Panc1 (cell line): ENCODE data around the gene LIPF. TPM values are rescaled to one million over a fixed set of nuclear protein-coding genes. Genes with fewer than 3 reads are reported as not detected.
A peak's percentile ranks its signal among the peaks of the same experiment; 100 is the strongest.
"Not testable (repeated sequence)": the region's sequence is repeated elsewhere in the genome, so short reads cannot be mapped to it uniquely, and the experiment has no call there.

ENCODE experiments used
- ATAC-seq: fragments of 200-7000 bp; cut with Tn5 transposase; 2 replicates; pipeline ENCODE4 v1.9.1; 2020; ENCODE audit warnings: mild to moderate bottlenecking, moderate library complexity
- BruUV-seq: library from RNA; stranded (reverse); fragments of 400-500 nt; replicated peaks from 2 replicates; lab custom pipeline; 2021; lab: Mats Ljungman, UMichigan
- CTCF ChIA-PET: fragments of 300-600 bp; sonication (Branson Sonifier 250); formaldehyde crosslinking; loops from one replicate; lab custom pipeline; 2022; ENCODE audit warnings: antibody characterized with exemption; lab: Charles Lee
- POLR2A ChIA-PET: fragments of 300-600 bp; sonication (Branson Sonifier 250); formaldehyde crosslinking; loops from one replicate; lab custom pipeline; 2022; ENCODE audit warnings: antibody characterized with exemption; lab: Charles Lee
- DNase-seq: peaks from one replicate; pipeline ENCODE4 v3.0.0-alpha.2; 2010; ENCODE audit warnings: low read depth, low spot score
- H3K27ac ChIP-seq: 2 replicates; pipeline ENCODE4 v1.5.1; 2011; ENCODE audit warnings: mild to moderate bottlenecking, low read length, inconsistent platforms
- H3K27me3 ChIP-seq: fragments of 200-500 bp; sonication (Bioruptor generic); 2 replicates; pipeline ENCODE4 v1.6.0; 2014; ENCODE audit warnings: low read length, inconsistent platforms; ENCODE audit not compliant: control insufficient read depth, insufficient read depth
- H3K36me3 ChIP-seq: fragments of 200-500 bp; sonication (Bioruptor generic); 2 replicates; pipeline ENCODE4 v1.5.1; 2014; ENCODE audit warnings: inconsistent platforms, mild to moderate bottlenecking, low read length, moderate library complexity; ENCODE audit not compliant: control insufficient read depth, insufficient read depth
- H3K4me1 ChIP-seq: 2 replicates; pipeline ENCODE4 v1.5.1; 2011; ENCODE audit warnings: inconsistent platforms, mild to moderate bottlenecking, low read length, moderate library complexity; ENCODE audit not compliant: control insufficient read depth, insufficient read depth
- H3K4me3 ChIP-seq, 2 experiments: 2 replicates each; pipeline ENCODE4 v1.5.1; 2011 to 2012; ENCODE audit warnings: low read depth in 2 of 2, low read length in 2 of 2, mild to moderate bottlenecking in 2 of 2, inconsistent platforms in 1 of 2, moderate library complexity in 1 of 2
- H3K9me3 ChIP-seq: fragments of 200-500 bp; sonication (Bioruptor generic); 2 replicates; pipeline ENCODE4 v1.5.1; 2014; ENCODE audit warnings: low read depth, mild to moderate bottlenecking, inconsistent platforms, low read length, moderate library complexity; ENCODE audit not compliant: control insufficient read depth, insufficient read depth
- CTCF ChIP-seq: fragments of 450-650 bp; IDR thresholded peaks from 2 replicates; pipeline ENCODE4 v1.5.1; 2017; ENCODE audit warnings: mild to moderate bottlenecking
- POLR2AphosphoS5 ChIP-seq: IDR thresholded peaks from 2 replicates; pipeline ENCODE4 v1.6.1; 2012; ENCODE audit warnings: mild to moderate bottlenecking, low read depth, low read length, moderate library complexity
- REST ChIP-seq, 2 experiments: IDR thresholded peaks; 2 replicates each; pipeline ENCODE4 v1.6.1; 2011 to 2012; ENCODE audit warnings: low read depth in 2 of 2, control low read depth in 1 of 2, low read length in 1 of 2, mild to moderate bottlenecking in 1 of 2, moderate library complexity in 1 of 2; ENCODE audit not compliant: insufficient read depth in 1 of 2
- SIN3A ChIP-seq: IDR thresholded peaks from 2 replicates; pipeline ENCODE4 v1.6.1; 2012; ENCODE audit warnings: low read depth, mild to moderate bottlenecking, low read length, moderate library complexity, borderline replicate concordance; ENCODE audit not compliant: insufficient read depth
- TCF7L2 ChIP-seq: IDR thresholded peaks from 2 replicates; pipeline ENCODE4 v1.6.1; 2011; ENCODE audit warnings: mild to moderate bottlenecking, low read depth, low read length, inconsistent platforms
- in situ Hi-C: cut with HindIII; loops from 2 replicates; pipeline ENCODE4 v1.10.0; 2016; ENCODE audit warnings: low sequenced_read_pairs, low pct_unique_long_range_greater_than_20kb
- intact Hi-C: fragments of 100-400 bp; cut with micrococcal nuclease; formaldehyde crosslinking; loops from one replicate; pipeline ENCODE4 v1.10.0; 2022; ENCODE audit not compliant: unreplicated experiment
- total RNA-seq: library from RNA; stranded (reverse); gene quantifications from one replicate; pipeline ENCODE4 v1.2.1, GENCODE V29; 2021; ENCODE audit not compliant: unreplicated experiment

The LIPF gene
- total RNA-seq, 1 experiment from 2014 or later = not detected

DNA sequence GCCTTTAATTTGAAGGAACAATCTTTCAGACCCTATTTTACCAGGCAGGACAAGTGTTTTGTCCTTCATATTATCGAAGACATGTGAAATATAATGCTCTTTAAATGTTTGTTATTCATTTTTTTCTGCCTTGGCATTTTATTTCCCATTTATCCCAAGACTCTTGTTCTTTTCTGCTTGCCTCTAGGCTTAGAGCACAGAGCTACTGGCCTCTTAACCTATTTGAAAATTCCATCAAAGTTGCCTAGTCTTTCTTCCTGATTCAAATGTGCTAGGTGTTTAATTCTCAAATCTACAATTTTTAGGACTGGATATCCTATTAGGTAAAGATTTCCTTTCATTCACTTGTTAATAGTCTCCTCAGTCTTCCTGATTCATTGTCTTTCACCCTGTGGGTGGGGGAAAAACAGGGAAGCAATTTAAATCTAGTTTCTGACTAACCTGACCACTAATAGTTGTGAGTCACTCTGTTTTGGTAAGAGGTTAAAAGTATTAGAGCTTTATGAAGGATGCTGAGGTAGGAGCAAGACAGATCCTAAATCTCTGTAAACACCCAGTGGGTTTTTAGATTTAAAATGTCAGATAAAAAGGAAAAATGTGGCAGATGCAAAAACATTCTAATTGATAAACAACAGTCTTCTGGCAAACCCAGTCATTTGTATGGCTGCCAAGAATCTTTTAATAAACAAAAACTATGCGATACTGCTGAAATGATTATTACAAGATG lies 43.4 kb downstream of the LIPF start:
- POLR2A ChIA-PET = no interaction called here
- no peaks in the 10 kb centered on the region for H3K36me3 ChIP-seq
- TF ChIP-seq REST (IDR thresholded peaks at IDR 0.05; ENCODE audit: insufficient read depth in 1 of 2, low read depth in 2 of 2, low read length in 1 of 2) (no peak), SIN3A (no peak), CTCF (no peak), POLR2AphosphoS5 (peak; percentile 52; the same call in 1 of the 2 replicates), TCF7L2 (peak; percentile 84)
- ATAC-seq = peak; percentile 89
- no peak overlapping the region for H3K4me3 ChIP-seq
- H3K27me3 ChIP-seq = no peaks in the 10 kb centered on the region
- no peaks in the 10 kb centered on the region for H3K9me3 ChIP-seq
- CTCF ChIA-PET = no interaction called here
- H3K4me1 ChIP-seq = peaks cover 18% of the 10 kb centered on the region
- intact Hi-C loops (no loop called here), in situ Hi-C loops (no loop called here)
- peak; percentile 70 for DNase-seq
- H3K27ac ChIP-seq = peak overlapping the region; percentile 71
- BruUV-seq = no TSS peak

DNA sequence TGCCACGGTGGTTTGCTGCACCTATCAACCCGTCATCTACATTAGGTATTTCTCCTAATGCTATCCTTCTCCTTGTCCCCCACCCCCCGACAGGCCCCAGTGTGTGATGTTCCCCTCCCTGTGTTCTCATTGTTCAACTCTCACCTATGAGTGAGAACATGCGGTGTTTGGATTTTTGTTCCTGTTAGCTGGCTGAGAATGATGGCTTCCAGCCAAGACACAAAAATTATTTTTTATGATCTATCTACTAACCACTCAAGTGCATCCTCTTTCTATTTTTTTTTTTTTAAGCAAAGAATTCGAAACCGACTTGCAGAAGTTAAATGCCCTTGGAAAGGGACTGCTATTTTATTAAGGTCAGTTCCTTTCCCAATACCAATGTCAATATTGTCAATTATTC lies 45.1 kb downstream of the LIPF start:
- peak overlapping the region; percentile 55; the same call in 1 of the 2 replicates for H3K27ac ChIP-seq
- CTCF ChIA-PET = interaction anchor here (0.7 kb wide), 1 partner anchor 469 kb away, joined by 6 read pairs; no protein-coding TSS in a partner anchor
- DNase-seq, intact Hi-C loops, H3K36me3 ChIP-seq, H3K9me3 ChIP-seq, BruUV-seq, ATAC-seq, in situ Hi-C loops, POLR2A ChIA-PET, H3K4me3 ChIP-seq, H3K4me1 ChIP-seq, H3K27me3 ChIP-seq: not testable (repeated sequence)

DNA sequence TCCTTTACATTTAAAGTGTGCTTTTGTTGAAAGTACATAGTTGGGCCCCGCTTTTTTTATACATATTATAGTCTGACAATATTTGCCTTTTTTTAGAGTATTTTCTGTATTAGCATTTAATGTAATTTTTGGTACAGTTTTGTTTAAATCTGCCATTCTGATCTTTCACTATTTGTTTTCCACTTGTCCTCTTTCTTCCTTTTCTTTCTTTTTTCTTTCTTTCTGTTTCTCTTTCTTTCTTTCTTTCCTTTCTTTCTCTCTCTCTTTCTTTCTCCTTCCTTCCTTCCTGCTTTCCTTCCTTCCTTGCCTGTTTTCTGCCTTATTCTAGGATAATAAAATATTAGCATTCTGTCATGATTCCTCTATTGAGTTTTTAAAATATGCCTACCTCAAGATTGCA lies 51.3 kb downstream of the LIPF start:
- Histone ChIP-seq H3K4me3 (no peak overlapping the region), H3K36me3 (no peaks in the 10 kb centered on the region), H3K9me3 (no peaks in the 10 kb centered on the region), H3K27me3 (no peaks in the 10 kb centered on the region), H3K4me1 (no peaks in the 10 kb centered on the region), H3K27ac (no peak overlapping the region)
- BruUV-seq = no TSS peak
- ChIA-PET POLR2A (no interaction called here), CTCF (no interaction called here)
- ATAC-seq (no peak), DNase-seq (no peak)
- in situ Hi-C loops = no loop called here
- no peak for TF ChIP-seq POLR2AphosphoS5
- no peak for TF ChIP-seq REST (IDR thresholded peaks at IDR 0.05; ENCODE audit: insufficient read depth in 1 of 2, low read depth in 2 of 2, low read length in 1 of 2)
- TF ChIP-seq CTCF = no peak
- no peak for TF ChIP-seq SIN3A
- TF ChIP-seq TCF7L2 = no peak
- intact Hi-C loops = no loop called here
